Left renal pelvis (tissue), 4 donors: ENCODE measurements around the gene ZNF598. TPM values are rescaled to one million over a fixed set of nuclear protein-coding genes. Genes with fewer than 3 reads are reported as not detected.

ENCODE experiments used
- DNase-seq, 4 donors: peaks; one replicate each; pipeline ENCODE4 v3.0.0-alpha.2; 2013; ENCODE audit warnings: low read depth in 4 of 4, low spot score in 3 of 4
- polyA plus RNA-seq, 4 donors: library from polyadenylated mRNA; unstranded; fragments of 120-200 nt; gene quantifications; one replicate each; pipeline ENCODE4 v1.2.1, GENCODE V29; 2013; ENCODE audit not compliant: insufficient read length in 4 of 4

The ZNF598 gene
- polyA plus RNA-seq, 4 donors = 16.9 to 28.3 (median 18.9) TPM

- DNase-seq = no peak
Measured at GRCh38 chr16:1992704-1993317, 16.8 kb downstream of the ZNF598 start.

- peak in 3 of 4 donors; percentile 74 to 83 (median 74) for DNase-seq
Measured at GRCh38 chr16:1991948-1992703, 17.5 kb downstream of the ZNF598 start.

GRCh38 chr16:1991588-1991947 is 18.1 kb downstream of the ZNF598 start:
- DNase-seq = no peak

GRCh38 chr16:1991135-1991551 is 18.5 kb downstream of the ZNF598 start:
- no peak for DNase-seq

- no peak for DNase-seq
Measured at GRCh38 chr16:1990351-1991134, 19.1 kb downstream of the ZNF598 start.

GRCh38 chr16:1990101-1990350 is 19.6 kb downstream of the ZNF598 start:
- DNase-seq = no peak

- DNase-seq = no peak
Measured at GRCh38 chr16:1989209-1990100, 20.2 kb downstream of the ZNF598 start, which contains the start of gene SYNGR3. TSS of gene SYNGR3 (plus strand) at chr16:1989970. CDS start at chr16:1990103, 133 bp downstream.

GRCh38 chr16:1987198-1987597 is 22.4 kb downstream of the ZNF598 start:
- no peak for DNase-seq

- no peak for DNase-seq
Measured at GRCh38 chr16:1985466-1986150, 24.0 kb downstream of the ZNF598 start.

- DNase-seq = no peak
Measured at GRCh38 chr16:1984347-1985225, 25.0 kb downstream of the ZNF598 start.

GRCh38 chr16:1983544-1984346 is 25.9 kb downstream of the ZNF598 start, which contains the start of gene GFER:
TSS of gene GFER (plus strand) at chr16:1984193. CDS start at chr16:1984219, 26 bp downstream.
- peak; percentile 64 to 84 (median 84) for DNase-seq

- DNase-seq = no peak
Measured at GRCh38 chr16:1982991-1983543, 26.6 kb downstream of the ZNF598 start.

GRCh38 chr16:1982013-1982433 is 27.6 kb downstream of the ZNF598 start:
- DNase-seq = no peak

- DNase-seq = no peak
Measured at GRCh38 chr16:1981398-1981836, 28.2 kb downstream of the ZNF598 start, which contains the start of gene NOXO1. TSS of gene NOXO1 (minus strand) at chr16:1981469. CDS start at chr16:1981179, 290 bp downstream.

GRCh38 chr16:1980770-1981087 is 28.9 kb downstream of the ZNF598 start:
- no peak for DNase-seq

GRCh38 chr16:1980030-1980769 is 29.4 kb downstream of the ZNF598 start:
- DNase-seq = no peak
